GM10266 (cell line): ENCODE results near the gene GIMAP6.

ENCODE experiments used
- DNase-seq: peaks from one replicate; pipeline ENCODE4 v3.0.0; 2012; ENCODE audit errors: extremely low spot score
- TF ChIP-seq, protein P1 (sequence below): IDR thresholded peaks from 2 replicates; pipeline ENCODE4 v1.5.1; 2012; ENCODE audit warnings: mild to moderate bottlenecking, low read depth; ENCODE audit not compliant: control insufficient read depth, insufficient read depth; ENCODE audit errors: missing control alignments

The GIMAP6 gene

DNA sequence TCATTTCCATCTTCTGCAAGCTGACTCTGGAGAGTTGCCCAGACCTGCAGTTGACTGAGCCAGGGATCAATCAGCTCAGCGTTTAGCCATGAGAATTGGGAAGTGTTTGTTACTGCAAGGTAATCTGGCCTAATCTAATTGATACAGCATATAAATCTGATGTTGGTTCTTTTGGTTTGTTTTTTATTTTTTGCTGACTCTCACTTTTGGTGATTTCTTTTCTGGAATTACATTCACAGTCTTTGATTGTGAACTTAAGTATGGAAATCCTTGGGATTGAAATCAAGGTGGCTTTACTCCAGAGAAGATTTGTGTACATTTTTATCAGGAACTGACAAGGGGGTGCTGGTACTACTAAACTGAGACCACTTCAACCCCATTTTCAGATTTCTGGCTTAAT is 1.7 kb upstream of the GIMAP6 start:
- no peak for DNase-seq
- TF ChIP-seq, protein P1, sequence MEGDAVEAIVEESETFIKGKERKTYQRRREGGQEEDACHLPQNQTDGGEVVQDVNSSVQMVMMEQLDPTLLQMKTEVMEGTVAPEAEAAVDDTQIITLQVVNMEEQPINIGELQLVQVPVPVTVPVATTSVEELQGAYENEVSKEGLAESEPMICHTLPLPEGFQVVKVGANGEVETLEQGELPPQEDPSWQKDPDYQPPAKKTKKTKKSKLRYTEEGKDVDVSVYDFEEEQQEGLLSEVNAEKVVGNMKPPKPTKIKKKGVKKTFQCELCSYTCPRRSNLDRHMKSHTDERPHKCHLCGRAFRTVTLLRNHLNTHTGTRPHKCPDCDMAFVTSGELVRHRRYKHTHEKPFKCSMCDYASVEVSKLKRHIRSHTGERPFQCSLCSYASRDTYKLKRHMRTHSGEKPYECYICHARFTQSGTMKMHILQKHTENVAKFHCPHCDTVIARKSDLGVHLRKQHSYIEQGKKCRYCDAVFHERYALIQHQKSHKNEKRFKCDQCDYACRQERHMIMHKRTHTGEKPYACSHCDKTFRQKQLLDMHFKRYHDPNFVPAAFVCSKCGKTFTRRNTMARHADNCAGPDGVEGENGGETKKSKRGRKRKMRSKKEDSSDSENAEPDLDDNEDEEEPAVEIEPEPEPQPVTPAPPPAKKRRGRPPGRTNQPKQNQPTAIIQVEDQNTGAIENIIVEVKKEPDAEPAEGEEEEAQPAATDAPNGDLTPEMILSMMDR, result no peak

GRCh38 chr7:150631084-150631826 is 930 bp downstream of the GIMAP6 start:
- TF ChIP-seq, protein P1, result no peak
- no peak for DNase-seq

GRCh38 chr7:150629347-150629746 is 2.8 kb downstream of the GIMAP6 start:
- TF ChIP-seq, protein P1, result no peak
- DNase-seq, result no peak

GRCh38 chr7:150627959-150628358 is 4.2 kb downstream of the GIMAP6 start:
- TF ChIP-seq, protein P1, result no peak
- no peak for DNase-seq

DNA sequence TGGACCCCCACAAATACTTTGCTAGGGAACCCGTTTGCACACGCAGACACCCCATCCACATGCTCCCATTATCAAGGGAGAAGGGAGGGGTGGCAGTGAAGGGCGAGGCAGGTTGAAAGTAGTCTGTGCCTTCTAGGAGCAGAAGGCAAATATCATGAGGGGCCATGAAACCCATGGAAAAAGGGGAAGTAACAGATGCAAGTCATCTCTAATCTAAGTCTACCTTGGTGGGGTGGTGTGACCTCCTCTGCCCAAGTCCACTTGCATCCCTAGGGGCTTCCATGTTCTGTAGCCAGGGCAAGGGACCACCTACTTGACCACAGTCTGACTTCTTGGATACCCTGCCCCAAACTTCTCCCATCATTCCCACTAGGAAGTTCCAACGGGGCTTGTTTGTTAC is 5.5 kb downstream of the GIMAP6 start:
- DNase-seq, result no peak
- TF ChIP-seq, protein P1, result no peak

- TF ChIP-seq, protein P1, result no peak
- DNase-seq, result no peak
Observed at GRCh38 chr7:150621376-150621775, 10.8 kb downstream of the GIMAP6 start.

- DNase-seq, result no peak
- TF ChIP-seq, protein P1, result no peak
Observed at GRCh38 chr7:150620617-150621371, 11.4 kb downstream of the GIMAP6 start.
